GM21381 (cell line): ENCODE data around the gene EXOSC6.
"Not testable (repeated sequence)": the region's sequence is repeated elsewhere in the genome, so short reads cannot be mapped to it uniquely, and the experiment has no call there.

ENCODE experiments used
- ATAC-seq: cut with Tn5 transposase; IDR thresholded peaks from one replicate; pipeline ENCODE4 v1.9.1; 2021; ENCODE audit warnings: mild to moderate bottlenecking, moderate library complexity; ENCODE audit not compliant: unreplicated experiment

EXOSC6 gene

GRCh38 chr16:70251629-70252354, at the start of gene EXOSC6:
EXOSC6 (minus strand) TSS chr16:70251940; CDS start chr16:70251900, 40 bp downstream.
- ATAC-seq, result peak; percentile 85

GRCh38 chr16:70301121-70301520, 49.4 kb upstream of the EXOSC6 start:
- ATAC-seq, result no peak

GRCh38 chr16:70298988-70299938, 47.5 kb upstream of the EXOSC6 start, which contains the start of gene DDX19B:
DDX19B (plus strand) TSS chr16:70299186; CDS start chr16:70299298, 112 bp downstream.
- no peak for ATAC-seq

GRCh38 chr16:70295634-70296033, 43.9 kb upstream of the EXOSC6 start:
- ATAC-seq, result no peak

- no peak for ATAC-seq
Observed at GRCh38 chr16:70294385-70295025, 42.8 kb upstream of the EXOSC6 start.

GRCh38 chr16:70292148-70292547, 40.4 kb upstream of the EXOSC6 start:
- ATAC-seq, result not testable (repeated sequence)

GRCh38 chr16:70290949-70291519, 39.3 kb upstream of the EXOSC6 start:
- ATAC-seq, result no peak

- peak; percentile 97 for ATAC-seq
Observed at GRCh38 chr16:70289229-70290094, 37.7 kb upstream of the EXOSC6 start, which contains the start of gene AARS1. AARS1 (minus strand) TSS chr16:70289506; CDS start chr16:70282763, 6,743 bp downstream.

GRCh38 chr16:70287304-70287971, 35.7 kb upstream of the EXOSC6 start:
- ATAC-seq, result not testable (repeated sequence)

- ATAC-seq, result no peak
Observed at GRCh38 chr16:70276392-70276791, 24.7 kb upstream of the EXOSC6 start.

GRCh38 chr16:70271696-70272095, 20.0 kb upstream of the EXOSC6 start:
- no peak for ATAC-seq

GRCh38 chr16:70270176-70270575, 18.4 kb upstream of the EXOSC6 start:
- ATAC-seq, result no peak

GRCh38 chr16:70269471-70269870, 17.7 kb upstream of the EXOSC6 start:
- ATAC-seq, result no peak

GRCh38 chr16:70267922-70268321, 16.2 kb upstream of the EXOSC6 start:
- ATAC-seq, result not testable (repeated sequence)

GRCh38 chr16:70267516-70267915, 15.8 kb upstream of the EXOSC6 start:
- no peak for ATAC-seq

- not testable (repeated sequence) for ATAC-seq
Observed at GRCh38 chr16:70259903-70260302, 8.2 kb upstream of the EXOSC6 start.

GRCh38 chr16:70258946-70259345, 7.2 kb upstream of the EXOSC6 start:
- no peak for ATAC-seq

GRCh38 chr16:70258065-70258464, 6.3 kb upstream of the EXOSC6 start:
- no peak for ATAC-seq

GRCh38 chr16:70257391-70257790, 5.7 kb upstream of the EXOSC6 start:
- no peak for ATAC-seq
